ENCODE measurements around the gene FADD.

Gene FADD

GRCh38 chr11:70252844-70253243 is 49.7 kb downstream of the FADD start (continued):
- TF ChIP-seq PATZ1 (CRISPR knock-in tag; IDR thresholded peaks at IDR 0.05; ENCODE audit: borderline replicate concordance) (no peak), GLIS3 (CRISPR knock-in tag; IDR thresholded peaks at IDR 0.05) (no peak)

- no peak for TF ChIP-seq ESRRG (CRISPR knock-in tag; IDR thresholded peaks at IDR 0.05)
- no peak for TF ChIP-seq ZNF8 (CRISPR knock-in tag; IDR thresholded peaks at IDR 0.05)
- no peak for ATAC-seq
Measured at GRCh38 chr11:70255477-70256116, 52.5 kb downstream of the FADD start.
